ENCODE measurements around the gene ZNF451. TPM values are rescaled to one million over a fixed set of nuclear protein-coding genes. Genes with fewer than 3 reads are reported as not detected.

The ZNF451 gene
- total and polyA plus RNA-seq, 4 donors: 5.5 to 108 (median 33.8) TPM

- Histone ChIP-seq H3K4me1 (ENCODE audit: control insufficient read depth in 4 of 4, insufficient read depth in 4 of 4, low read length in 3 of 4) (peaks cover 0 to 2% (median 0%) of the 10 kb centered on the region in 4 donors), H3K27ac (ENCODE audit: low read depth in 1 of 2, low read length in 2 of 2) (no peak overlapping the region), H3K4me3 (ENCODE audit: low read depth in 1 of 3, low read length in 3 of 3) (no peak overlapping the region), H3K9me3 (ENCODE audit: control insufficient read depth in 4 of 4, low read length in 3 of 4) (no peaks in the 10 kb centered on the region), H3K27me3 (ENCODE audit: control insufficient read depth in 4 of 4, insufficient read depth in 4 of 4, low read length in 3 of 4) (no peaks in the 10 kb centered on the region), H3K36me3 (ENCODE audit: control insufficient read depth in 4 of 4, insufficient read depth in 3 of 4, low read depth in 1 of 4, low read length in 3 of 4) (no peaks in the 10 kb centered on the region), H3K9ac (ENCODE audit: low read depth in 1 of 2, low read length in 2 of 2) (no peak overlapping the region)
- 65% methylated on average over 1 of the region's 1 CpG for WGBS
- TF ChIP-seq, protein P1, sequence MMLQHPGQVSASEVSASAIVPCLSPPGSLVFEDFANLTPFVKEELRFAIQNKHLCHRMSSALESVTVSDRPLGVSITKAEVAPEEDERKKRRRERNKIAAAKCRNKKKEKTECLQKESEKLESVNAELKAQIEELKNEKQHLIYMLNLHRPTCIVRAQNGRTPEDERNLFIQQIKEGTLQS (IDR thresholded peaks at IDR 0.05): no peak
- TF ChIP-seq NR2F2 (IDR thresholded peaks at IDR 0.05) (no peak), FOXA2 (IDR thresholded peaks at IDR 0.05) (no peak), CTCF (IDR thresholded peaks at IDR 0.05; ENCODE audit: low read depth, low read length, missing input control) (no peak), RAD21 (IDR thresholded peaks at IDR 0.05) (no peak), EGR1 (IDR thresholded peaks at IDR 0.05; ENCODE audit: low read depth in 2 of 2) (no peak), JUND (IDR thresholded peaks at IDR 0.05) (no peak), HNF4A (conservative IDR thresholded peaks at IDR 0.05) (no peak), YY1 (IDR thresholded peaks at IDR 0.05) (no peak)
- DNase-seq (ENCODE audit: low spot score): no peak
These were observed 26.8 kb downstream of the ZNF451 start for GRCh38 chr6:57116776-57117175.

DNA sequence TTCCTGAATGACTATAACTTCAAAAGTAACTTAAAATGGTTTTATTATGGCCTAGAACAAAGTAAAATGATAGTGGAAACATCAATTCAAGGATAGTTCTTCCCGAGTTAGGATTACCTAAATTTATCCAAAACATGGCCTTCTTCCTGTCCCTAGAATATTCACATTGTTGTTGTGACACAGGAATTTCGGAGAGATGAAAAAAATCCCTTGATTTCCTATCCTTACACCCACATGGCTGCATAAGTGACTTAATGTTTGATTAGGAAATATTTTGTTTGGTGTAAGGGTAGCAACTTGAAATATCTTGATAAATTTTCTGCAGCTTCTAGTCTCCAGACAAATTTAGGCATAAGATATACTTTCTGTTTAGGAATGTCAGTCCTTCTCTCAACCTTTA is 27.8 kb downstream of the ZNF451 start:
- Histone ChIP-seq H3K9ac (ENCODE audit: low read depth in 1 of 2, low read length in 2 of 2) (no peak overlapping the region), H3K9me3 (ENCODE audit: control insufficient read depth in 4 of 4, low read length in 3 of 4) (no peaks in the 10 kb centered on the region), H3K4me3 (ENCODE audit: low read depth in 1 of 3, low read length in 3 of 3) (no peak overlapping the region), H3K36me3 (ENCODE audit: control insufficient read depth in 4 of 4, insufficient read depth in 3 of 4, low read depth in 1 of 4, low read length in 3 of 4) (no peaks in the 10 kb centered on the region), H3K27ac (ENCODE audit: low read depth in 1 of 2, low read length in 2 of 2) (no peak overlapping the region), H3K4me1 (ENCODE audit: control insufficient read depth in 4 of 4, insufficient read depth in 4 of 4, low read length in 3 of 4) (peaks cover 0 to 2% (median 0%) of the 10 kb centered on the region in 4 donors), H3K27me3 (ENCODE audit: control insufficient read depth in 4 of 4, insufficient read depth in 4 of 4, low read length in 3 of 4) (no peaks in the 10 kb centered on the region)
- no peak for DNase-seq (ENCODE audit: low spot score)
- no peak for TF ChIP-seq RAD21 (IDR thresholded peaks at IDR 0.05)
- TF ChIP-seq, protein P2, sequence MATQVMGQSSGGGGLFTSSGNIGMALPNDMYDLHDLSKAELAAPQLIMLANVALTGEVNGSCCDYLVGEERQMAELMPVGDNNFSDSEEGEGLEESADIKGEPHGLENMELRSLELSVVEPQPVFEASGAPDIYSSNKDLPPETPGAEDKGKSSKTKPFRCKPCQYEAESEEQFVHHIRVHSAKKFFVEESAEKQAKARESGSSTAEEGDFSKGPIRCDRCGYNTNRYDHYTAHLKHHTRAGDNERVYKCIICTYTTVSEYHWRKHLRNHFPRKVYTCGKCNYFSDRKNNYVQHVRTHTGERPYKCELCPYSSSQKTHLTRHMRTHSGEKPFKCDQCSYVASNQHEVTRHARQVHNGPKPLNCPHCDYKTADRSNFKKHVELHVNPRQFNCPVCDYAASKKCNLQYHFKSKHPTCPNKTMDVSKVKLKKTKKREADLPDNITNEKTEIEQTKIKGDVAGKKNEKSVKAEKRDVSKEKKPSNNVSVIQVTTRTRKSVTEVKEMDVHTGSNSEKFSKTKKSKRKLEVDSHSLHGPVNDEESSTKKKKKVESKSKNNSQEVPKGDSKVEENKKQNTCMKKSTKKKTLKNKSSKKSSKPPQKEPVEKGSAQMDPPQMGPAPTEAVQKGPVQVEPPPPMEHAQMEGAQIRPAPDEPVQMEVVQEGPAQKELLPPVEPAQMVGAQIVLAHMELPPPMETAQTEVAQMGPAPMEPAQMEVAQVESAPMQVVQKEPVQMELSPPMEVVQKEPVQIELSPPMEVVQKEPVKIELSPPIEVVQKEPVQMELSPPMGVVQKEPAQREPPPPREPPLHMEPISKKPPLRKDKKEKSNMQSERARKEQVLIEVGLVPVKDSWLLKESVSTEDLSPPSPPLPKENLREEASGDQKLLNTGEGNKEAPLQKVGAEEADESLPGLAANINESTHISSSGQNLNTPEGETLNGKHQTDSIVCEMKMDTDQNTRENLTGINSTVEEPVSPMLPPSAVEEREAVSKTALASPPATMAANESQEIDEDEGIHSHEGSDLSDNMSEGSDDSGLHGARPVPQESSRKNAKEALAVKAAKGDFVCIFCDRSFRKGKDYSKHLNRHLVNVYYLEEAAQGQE (IDR thresholded peaks at IDR 0.05): no peak
- TF ChIP-seq, protein P3, sequence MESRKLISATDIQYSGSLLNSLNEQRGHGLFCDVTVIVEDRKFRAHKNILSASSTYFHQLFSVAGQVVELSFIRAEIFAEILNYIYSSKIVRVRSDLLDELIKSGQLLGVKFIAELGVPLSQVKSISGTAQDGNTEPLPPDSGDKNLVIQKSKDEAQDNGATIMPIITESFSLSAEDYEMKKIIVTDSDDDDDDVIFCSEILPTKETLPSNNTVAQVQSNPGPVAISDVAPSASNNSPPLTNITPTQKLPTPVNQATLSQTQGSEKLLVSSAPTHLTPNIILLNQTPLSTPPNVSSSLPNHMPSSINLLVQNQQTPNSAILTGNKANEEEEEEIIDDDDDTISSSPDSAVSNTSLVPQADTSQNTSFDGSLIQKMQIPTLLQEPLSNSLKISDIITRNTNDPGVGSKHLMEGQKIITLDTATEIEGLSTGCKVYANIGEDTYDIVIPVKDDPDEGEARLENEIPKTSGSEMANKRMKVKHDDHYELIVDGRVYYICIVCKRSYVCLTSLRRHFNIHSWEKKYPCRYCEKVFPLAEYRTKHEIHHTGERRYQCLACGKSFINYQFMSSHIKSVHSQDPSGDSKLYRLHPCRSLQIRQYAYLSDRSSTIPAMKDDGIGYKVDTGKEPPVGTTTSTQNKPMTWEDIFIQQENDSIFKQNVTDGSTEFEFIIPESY (IDR thresholded peaks at IDR 0.05): no peak
- TF ChIP-seq, protein P4, sequence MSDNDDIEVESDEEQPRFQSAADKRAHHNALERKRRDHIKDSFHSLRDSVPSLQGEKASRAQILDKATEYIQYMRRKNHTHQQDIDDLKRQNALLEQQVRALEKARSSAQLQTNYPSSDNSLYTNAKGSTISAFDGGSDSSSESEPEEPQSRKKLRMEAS (IDR thresholded peaks at IDR 0.05): no peak
- no peak for TF ChIP-seq TAF1 (conservative IDR thresholded peaks at IDR 0.05)
- TF ChIP-seq NR2F2 (IDR thresholded peaks at IDR 0.05): no peak
- TF ChIP-seq, protein P1 (IDR thresholded peaks at IDR 0.05): no peak
- no peak for TF ChIP-seq RXRA (IDR thresholded peaks at IDR 0.05)
- TF ChIP-seq FOXA1 (IDR thresholded peaks at IDR 0.05): no peak
- TF ChIP-seq HNF4G (IDR thresholded peaks at IDR 0.05): no peak
- no peak for TF ChIP-seq GABPA (IDR thresholded peaks at IDR 0.05 in 1 of 2, conservative IDR thresholded peaks at IDR 0.05 in 1 of 2)
- no peak for TF ChIP-seq HNF4A (conservative IDR thresholded peaks at IDR 0.05)
- TF ChIP-seq JUND (IDR thresholded peaks at IDR 0.05): no peak
- no peak for TF ChIP-seq SP1 (IDR thresholded peaks at IDR 0.05)
- no peak for TF ChIP-seq FOXA2 (IDR thresholded peaks at IDR 0.05)
- no peak for TF ChIP-seq YY1 (IDR thresholded peaks at IDR 0.05)
- no peak for TF ChIP-seq EGR1 (IDR thresholded peaks at IDR 0.05; ENCODE audit: low read depth in 2 of 2)
- TF ChIP-seq CTCF (IDR thresholded peaks at IDR 0.05; ENCODE audit: low read depth, low read length, missing input control): no peak
- WGBS: 85% methylated on average over 2 of the region's 2 CpGs
